Putamen (tissue), 1 donor: ENCODE measurements around the gene MYOF.
A peak's percentile ranks its signal among the peaks of the same experiment; 100 is the strongest.
"Not testable (repeated sequence)": the region's sequence is repeated elsewhere in the genome, so short reads cannot be mapped to it uniquely, and the experiment has no call there.

ENCODE experiments used
- DNase-seq: peaks from one replicate; pipeline ENCODE4 v3.0.0-alpha.2; 2016; ENCODE audit warnings: low spot score

MYOF gene

DNA sequence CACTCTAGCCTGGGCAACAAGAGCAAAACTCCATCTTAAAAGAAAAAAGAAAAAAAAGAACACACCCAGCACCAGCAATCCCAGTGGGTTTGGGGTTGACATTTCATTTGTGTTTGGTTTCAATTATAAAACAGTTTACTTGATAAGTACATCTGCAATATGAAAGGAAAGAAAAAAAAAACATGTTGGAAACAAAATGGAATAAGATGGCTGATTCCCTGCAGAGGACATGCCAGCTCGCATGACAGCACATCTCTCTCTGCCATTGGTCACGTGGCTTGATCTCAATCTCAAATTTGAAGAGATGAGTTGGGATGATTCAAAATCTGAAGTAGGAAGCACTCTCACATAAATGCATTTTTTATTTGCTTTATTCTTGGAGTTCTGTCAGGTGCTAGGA is 28.0 kb downstream of the MYOF start:
- no peak for DNase-seq

DNA sequence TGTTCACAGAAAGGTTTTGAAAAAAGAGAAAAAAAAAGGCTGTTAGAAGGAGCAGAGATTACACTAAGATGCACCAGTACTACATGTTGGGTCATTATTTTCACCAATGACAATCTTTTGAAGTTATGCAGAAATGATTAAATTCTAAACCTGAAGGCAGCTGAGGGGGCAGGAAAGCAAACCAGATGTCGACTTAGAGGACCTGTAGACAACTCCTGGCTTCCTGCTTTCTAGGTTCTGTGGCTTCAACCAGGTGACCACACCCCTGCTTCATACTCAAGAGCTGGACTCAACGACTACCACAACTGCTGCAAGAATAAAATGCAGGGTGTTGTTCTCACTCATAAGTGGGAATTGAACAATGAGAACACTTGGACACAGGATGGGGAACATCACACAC is 30.0 kb downstream of the MYOF start:
- no peak for DNase-seq

DNA sequence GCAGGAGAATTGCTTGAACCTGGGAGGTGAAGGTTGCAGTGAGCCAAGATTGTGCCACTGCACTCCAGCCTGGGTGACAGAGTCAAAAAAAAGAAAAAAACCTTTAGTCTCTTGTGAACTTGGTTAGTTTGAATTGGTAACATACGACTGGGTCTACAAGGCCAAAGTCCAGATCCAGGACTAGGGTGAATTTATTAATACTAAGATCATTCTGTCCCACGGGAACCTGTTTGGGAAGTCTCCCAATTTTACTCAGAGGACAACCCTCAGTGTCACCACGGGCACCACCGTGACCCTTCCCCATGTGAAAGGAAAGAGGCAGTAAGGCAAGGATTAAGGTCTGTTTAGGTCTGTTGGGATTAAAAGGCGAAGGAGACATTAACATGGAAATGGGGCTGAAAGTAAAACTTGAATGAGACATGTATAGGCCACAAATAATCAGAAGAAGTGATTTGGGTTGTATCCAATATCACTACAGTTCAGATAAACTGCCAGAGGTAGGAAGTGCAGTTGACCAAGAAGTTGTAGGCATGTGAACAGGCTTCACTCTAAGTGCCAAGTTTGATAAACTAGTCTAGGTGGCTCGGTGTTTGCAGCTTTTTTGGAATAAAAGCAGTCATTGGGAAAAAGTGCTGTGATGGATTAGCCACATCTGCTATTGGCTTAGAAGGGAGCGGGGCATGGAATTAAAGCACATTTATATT is 30.7 kb downstream of the MYOF start:
- DNase-seq, result no peak

DNA sequence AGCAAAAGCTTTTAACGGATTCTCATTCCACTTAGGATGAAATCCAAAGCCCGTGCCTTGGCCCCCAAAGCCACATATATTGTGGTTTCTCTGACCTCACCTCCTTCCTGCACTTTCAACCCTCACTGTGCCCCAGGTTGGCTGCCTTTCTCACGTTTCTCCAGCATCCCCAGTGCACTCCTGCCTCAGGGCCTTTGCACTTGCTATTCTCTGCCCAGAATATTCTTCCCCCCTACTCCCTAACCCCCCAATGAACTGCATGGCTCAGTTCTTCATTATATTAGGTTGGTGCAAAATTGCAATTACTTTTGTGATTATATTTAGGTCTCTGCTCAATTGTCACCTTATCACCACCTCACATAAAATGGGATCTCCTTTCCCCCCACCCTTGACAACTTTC is 34.2 kb downstream of the MYOF start:
- no peak for DNase-seq

DNA sequence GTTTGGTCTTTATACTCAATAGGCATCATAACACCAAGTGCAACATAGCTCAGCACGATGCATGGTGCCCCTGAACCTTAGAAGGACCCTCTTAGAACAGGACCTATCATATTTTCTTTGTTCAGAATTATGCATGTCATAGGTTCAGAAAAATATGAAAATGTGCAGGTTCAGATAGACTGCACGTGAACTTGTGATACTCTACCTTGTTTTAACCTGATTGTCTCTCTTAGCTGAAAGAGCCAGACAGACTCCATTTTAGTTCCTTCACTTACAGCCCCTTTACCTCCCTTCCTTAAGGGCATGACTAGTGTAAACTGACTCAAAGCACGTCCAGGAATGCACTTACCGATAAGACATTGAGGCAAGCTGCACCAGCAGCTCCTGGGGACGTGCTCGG is 35.1 kb downstream of the MYOF start:
- no peak for DNase-seq

DNA sequence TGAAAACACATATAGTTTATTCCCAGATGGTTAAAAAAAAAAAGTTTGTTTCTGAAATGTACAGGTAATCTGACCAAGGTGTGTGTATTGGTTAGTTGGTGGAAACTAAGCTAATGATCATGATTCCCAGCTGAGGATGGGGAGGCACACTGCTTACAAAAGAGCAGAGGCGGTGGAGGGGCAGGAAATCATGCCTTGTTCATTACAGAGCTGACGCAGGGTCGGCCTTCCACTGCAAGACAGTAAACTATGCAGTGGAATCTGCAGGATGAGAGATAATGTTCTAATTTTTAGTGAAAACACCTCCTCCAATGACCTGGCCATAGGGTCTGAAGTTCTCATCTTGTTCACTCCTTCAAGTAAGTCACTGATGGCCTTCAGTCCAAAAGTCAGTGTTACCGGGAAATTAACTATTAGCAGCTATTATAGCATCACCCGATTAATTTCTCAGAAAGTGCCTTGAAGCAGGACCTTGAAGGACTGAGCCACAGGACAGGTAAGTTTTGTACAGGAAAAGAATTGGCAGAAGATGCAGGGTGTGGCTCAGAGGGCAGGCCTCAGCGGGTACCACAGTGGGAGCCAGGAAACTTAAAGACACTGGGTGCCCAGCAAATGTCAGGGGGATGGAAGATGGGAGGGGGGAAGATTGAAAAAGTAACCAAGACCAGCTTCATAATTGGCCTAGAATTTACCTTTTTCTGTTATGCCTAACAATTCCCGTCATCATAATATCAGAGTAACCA is 36.0 kb downstream of the MYOF start:
- DNase-seq, result no peak

DNA sequence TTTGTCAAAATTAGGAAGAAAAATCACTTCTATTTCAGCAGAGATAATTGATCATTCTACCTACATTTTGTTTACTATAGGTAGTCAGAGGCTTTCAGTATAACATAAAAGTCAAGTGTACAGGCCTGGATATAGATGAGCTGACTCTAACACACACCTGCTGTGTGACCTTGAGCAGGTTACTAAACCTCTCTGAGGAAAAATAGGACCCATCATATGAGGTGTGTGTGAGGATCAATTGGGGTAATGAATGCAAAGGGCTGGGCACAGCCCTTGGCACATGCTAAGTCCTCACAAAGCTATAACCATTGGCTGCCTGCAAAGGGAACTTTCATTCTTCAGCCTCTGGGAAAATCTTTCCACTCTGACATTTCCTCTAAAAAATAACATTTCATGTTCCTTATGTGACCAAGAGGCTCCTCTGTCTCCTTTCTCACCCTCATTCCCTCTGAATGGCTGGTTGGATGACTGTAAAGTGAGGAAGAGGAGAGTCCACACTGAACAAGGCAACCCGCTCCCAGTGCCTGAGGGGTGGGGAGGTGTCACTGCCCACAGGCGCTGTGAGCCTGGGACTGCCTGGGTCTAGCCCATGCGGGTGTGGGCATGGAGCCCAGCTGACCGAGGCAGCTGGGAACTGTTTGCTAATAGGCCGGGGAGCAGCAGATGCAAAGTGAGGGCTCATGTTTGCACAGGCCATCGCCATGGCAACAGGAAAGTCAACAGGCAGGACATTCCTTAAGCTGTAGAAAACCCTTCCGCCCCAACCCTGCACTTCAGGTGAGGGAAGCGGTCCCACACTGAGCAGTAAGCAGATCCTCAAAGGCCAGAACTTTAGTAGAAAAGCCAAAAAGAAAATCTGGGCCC is 36.8 kb downstream of the MYOF start:
- DNase-seq, result no peak

DNA sequence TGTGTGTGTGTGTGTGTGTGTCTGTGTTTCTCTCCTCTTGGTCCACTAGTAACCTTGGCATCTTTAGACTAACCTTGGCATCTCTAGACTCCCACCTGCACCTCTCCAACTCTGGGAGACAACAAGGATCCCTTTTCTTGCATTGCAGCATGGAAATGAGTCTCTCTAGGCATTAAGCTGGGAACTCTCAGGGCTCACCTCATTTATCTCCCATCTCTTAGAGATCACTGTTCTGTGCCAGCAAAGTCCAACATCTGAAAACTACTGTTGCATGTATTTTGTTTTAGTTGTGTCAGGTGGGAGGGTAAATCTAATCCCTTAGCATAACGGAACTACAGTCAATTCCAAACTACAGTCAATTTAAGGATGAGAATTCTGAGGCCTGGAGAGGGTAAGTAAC is 38.7 kb downstream of the MYOF start:
- DNase-seq, result no peak

DNA sequence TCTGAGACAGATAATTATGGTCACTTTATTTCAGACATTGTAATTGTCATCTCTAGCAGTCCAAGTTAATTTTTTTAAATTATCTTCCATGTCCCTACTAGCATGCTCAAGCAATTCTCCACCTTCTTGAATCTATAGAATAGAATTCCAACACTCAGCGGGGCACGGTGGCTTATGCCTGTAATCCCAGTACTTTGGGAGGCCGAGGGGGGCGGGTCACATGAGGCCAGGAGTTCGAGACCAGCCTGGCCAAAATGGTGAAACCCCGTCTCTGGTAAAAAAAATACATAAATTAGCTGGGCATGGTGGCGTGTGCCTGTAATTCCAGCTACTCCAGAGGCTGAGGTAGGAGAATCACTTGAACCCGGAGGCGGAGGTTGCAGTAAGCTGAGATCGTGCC is 39.4 kb downstream of the MYOF start:
- DNase-seq, result not testable (repeated sequence)

DNA sequence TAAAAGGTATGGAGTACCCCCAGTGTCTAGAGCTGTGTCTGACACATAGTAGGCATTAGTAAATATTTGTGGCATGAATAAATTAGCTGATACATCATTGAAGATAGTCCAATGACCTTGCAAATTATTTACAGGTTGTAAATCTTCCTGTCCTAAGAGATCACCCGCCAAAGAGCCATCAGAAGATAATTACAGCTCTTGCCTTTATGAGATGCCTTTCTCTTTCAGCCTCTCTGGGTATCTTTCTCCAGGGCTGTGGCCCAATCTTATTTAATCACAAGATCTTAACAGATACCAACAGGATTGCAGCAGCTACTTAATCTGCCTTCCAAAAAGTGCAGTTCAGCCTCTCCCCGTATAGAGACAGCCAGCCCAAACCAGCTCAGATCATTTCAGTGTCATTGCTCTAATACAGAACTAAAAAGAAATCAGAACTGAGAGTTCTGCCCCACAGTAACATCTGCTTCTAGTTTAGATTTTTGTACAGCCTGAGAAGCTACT is 41.5 kb downstream of the MYOF start:
- DNase-seq, result no peak

DNA sequence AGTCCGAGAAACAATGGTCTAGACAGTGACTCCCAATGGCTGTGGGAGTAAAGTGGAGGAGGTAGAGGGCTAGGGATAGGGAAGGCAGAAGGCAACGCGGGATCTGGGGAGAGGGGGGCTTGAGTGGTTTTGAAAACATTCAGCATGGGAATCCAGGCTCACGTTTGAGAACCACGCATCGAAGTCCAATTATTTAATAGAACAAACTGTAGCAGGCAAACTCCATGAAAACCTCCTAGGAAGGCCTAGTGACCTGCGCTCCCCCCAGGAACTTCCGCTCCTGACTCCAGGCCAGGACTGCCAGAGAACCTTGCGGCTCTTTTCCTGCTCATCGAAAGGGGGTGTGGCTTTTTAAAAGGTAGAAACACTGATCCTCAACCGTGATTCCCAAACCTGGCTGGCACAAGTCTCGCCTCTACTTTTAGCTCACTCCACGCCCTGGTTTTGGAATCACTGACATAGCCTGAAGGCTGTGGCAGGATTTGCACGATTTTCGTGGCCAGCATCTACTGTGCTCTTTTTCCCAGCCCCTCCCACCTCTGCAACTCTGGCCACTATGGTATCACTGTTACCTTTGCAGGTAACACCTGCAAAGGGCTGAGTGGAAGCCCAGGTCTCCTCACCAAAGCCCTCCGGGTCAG is 43.4 kb downstream of the MYOF start:
- DNase-seq, result no peak

DNA sequence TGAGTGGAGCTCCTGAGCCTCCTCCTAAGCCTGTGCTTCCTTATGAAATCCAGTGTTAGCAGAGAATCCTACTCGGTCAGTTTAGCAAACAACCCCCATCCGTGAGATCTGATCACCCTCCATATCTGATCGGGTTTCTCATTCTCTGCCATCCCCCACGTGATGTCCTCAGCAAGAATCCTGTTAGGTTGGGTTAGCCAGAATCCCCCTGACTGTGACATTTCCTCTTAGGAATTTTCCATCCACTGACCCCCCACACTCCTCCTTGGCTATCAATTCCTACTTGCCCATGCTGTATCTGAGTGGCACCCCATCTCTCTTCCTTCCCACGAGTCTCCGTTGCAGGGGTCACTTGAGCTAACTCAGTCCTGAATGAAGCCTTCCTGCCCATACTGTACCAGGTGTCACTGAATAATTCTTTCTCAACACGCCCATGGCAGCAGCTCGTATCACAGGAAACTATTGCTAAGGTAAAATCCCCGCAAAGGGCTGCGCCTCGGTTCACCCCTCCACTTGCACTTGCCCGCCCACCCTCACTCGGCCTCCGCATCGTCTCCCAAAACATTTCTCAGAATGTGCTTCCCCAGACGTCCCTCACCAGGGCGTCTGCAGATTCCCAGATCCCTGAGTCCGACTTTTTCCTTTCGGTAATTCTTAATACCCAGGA is 44.1 kb downstream of the MYOF start:
- DNase-seq, result no peak

DNA sequence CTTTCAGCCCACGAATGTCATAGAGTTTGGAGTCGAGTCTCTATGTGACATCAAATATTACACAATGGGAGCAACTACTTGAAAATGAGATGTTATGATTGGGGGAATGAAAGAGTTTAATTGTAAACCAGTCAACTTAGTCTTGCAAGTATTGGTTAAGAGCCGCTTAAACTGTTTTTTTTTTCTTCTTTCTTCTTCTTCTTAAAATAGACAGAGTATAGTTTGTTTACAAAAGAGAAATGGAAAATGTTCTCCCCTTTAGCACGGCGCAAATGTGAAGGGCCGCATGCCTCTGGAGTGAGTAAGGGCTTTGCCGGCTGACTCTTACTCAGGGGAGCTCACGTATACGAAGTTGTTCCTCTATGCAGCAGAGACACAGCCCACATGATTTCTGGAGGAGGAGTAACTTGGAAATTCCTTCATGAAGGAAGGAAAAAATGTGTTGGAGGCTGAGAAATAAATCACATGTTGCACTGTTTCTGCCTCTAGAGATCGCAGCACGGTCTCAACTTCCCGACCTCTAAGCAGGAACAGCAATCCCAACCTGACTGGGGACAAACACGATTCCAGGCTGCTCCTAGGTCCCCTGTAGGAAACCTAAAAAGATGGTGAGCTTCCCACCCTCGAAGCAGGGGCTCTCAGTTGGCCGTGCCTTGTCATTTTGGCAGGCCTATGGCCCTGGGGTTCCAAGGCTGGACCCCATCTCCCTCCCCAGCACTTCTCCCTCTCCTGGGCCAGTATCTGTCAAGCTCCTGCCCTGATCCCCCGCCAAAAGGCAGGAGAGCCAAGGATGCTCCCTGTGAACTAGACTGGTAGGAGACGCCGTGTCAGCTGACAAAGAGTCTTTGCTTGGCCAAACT is 44.8 kb downstream of the MYOF start:
- peak; percentile 80 for DNase-seq

DNA sequence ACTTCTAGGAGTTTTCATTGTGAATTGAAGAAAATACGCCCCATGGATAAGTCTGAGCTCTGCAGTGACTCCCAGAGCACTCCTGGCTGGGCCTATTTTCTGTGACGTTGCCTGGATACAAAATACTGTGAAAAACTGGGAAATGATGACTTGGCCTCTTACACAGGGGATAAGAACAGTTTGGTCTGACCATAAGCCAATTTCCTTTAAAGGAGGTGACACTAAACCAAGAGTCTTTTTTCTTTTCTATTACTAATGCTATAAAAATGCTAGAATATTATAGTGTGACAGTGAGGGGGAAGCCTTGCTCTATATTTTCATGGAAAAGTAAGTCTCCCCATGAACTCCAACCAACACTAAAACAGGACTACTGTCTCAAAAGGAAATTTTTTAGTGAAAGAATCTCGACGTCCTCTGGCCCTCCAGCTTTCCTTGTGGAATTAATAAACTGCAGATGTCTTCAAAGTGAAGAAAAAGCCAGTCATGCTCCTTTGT is 45.5 kb downstream of the MYOF start:
- DNase-seq, result no peak

DNA sequence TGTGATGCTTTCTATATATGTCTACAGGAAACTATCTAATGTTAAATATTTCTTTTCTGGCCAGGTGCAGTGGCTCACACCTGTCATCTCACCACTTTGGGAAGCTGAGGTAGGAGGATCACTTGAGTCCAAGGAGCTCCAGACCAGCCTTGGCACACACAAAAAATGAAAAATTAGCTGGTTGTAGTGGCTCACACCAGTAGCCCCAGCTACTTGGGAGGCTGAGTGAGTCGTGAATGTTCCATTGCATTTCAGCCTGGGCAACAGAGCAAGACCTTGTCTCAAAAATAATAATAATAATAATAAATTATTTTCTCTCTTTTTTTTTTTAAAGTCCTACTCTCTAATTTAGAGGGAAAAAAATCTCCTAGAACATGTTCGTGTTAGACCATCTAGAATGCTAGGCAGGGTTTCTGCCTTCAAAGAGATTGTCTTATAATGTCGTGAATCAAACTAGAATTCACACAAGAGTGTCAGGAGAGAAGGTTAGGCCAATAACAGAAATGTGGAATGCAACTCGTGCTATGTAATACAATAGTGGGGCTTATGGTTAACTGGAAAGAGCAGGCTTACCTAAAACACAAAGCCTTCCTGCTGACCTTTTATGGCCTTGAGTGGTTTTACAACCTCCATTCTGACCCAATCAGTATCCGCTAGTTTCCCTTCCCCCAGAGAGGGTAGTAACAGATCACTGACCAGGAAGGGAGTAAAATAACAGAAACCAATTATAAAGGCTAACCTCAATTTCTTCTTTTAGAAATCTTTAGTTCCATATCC is 46.3 kb downstream of the MYOF start:
- no peak for DNase-seq

DNA sequence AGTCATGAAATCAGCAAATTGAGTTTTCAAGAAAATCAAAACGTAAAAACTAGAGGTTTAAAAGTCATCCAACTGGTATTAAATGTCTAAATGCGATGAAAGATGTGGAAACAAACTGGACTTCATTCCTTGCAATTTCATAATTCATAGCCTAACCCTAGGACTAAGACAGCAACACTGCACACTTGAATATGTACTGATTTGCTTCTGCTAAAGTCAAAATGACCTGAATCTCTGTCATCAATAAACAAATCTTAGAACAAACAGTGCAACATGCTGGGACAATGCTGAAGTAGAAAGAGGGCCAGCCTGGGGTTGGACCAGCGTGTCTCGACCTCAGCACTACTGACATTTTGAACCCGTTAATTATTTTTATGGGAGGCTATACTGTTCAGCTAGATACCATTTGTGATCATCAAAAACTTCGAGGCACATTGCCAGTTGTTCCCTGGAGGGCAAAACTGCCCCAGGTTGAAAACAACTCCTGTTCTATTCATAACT is 47.1 kb downstream of the MYOF start:
- DNase-seq, result no peak

DNA sequence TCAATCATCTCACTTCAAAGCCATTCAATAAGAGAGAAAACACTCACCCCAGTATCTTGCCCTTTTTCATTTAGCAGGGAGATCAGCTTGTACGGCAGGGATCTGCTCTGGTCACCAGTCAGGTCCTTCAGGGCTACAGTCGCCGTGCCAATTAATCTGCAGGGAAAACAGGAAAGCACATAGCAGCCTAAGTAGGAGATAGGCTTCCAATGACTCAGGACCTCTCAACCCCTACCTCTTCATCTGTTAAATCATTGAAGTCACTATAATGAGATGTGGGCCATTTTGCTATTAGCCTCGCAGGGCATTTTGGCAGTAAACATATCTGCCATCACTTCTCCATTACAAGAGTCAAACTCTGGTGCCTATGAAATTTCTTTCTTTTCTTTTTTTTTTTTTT is 50.8 kb downstream of the MYOF start:
- DNase-seq, result no peak

DNA sequence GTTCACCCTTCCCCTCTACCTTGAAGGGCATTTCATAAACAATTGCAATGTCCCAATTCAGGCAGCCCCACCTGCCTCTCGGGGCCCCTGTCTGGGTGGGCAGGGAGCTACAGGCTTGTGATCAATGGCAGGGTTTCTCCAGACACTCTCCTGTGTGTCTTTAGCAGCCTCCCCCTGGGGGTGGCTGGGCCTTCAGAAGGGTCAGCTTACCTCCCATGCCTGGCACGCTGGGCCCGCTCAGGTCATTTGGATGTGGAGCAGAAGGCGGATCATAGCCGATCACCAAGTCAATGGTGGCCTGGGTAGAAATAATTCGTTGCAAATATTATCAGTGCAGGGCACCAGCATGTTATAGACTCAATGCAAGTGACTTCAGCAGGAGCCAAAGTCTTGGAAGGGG is 56.3 kb downstream of the MYOF start:
- no peak for DNase-seq

DNA sequence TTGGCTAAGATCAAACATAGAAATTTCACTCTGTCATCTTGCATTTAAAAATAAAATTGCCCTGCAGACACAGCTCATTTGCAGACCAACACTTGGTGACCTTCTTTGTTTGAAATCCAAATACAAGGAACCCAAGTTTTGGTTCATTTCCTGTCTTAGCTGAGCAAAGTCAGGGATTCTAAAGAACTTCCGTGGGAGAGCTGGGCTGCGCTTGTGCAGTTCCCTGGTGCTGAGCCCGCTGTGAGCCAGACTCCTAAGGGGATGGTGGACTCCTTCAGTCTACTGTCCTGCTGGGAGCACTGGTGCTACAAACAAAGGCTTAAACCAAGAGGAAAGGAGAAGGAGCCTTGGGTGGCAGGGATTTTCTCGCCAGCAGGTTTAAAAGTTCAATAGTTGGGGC is 60.0 kb downstream of the MYOF start:
- DNase-seq, result no peak
